Tibial nerve (tissue), 4 donors: ENCODE data around the gene TXLNB. TPM values are rescaled to one million over a fixed set of nuclear protein-coding genes. Genes with fewer than 3 reads are reported as not detected.

ENCODE experiments used
- DNase-seq, 2 donors: peaks; one replicate each; pipeline ENCODE4 v3.0.0-alpha.2; 2019; ENCODE audit warnings: low spot score in 2 of 2
- H3K27ac ChIP-seq, 4 donors: fragments of 200-600 bp; sonication (generic) in 3 of 4; one replicate each; pipeline ENCODE4 v1.5.1; 2017 to 2019; ENCODE audit warnings: mild to moderate bottlenecking in 1 of 4
- H3K27me3 ChIP-seq, 2 donors: fragments of 200-600 bp; sonication (generic) in 1 of 2; one replicate each; pipeline versions ENCODE4 v1.5.1 to v1.6.0; 2017 to 2019
- H3K36me3 ChIP-seq, 3 donors: fragments of 200-600 bp; sonication (generic); one replicate each; pipeline ENCODE4 v1.5.1; 2018 to 2019
- H3K4me1 ChIP-seq, 4 donors: fragments of 200-600 bp; sonication (generic) in 3 of 4; one replicate each; pipeline ENCODE4 v1.5.1; 2017 to 2019
- H3K4me3 ChIP-seq, 4 donors: fragments of 200-600 bp; sonication (generic) in 3 of 4; one replicate each; pipeline ENCODE4 v1.5.1; 2017 to 2019; ENCODE audit warnings: mild to moderate bottlenecking in 1 of 4, moderate library complexity in 1 of 4
- H3K9me3 ChIP-seq, 4 donors: fragments of 200-600 bp; sonication (generic) in 3 of 4; one replicate each; pipeline ENCODE4 v1.5.1; 2017 to 2019
- CTCF ChIP-seq, 5 experiments: fragments of 200-600 bp in 3 of 5; fragments of 450-650 bp in 2 of 5; sonication (generic) in 3 of 5; IDR thresholded peaks; one replicate each; pipeline ENCODE4 v1.5.1; 2016 to 2019; ENCODE audit warnings: antibody characterized with exemption in 5 of 5, mild to moderate bottlenecking in 3 of 5, moderate library complexity in 2 of 5
- EP300 ChIP-seq, 2 donors: sonication (generic); formaldehyde crosslinking; IDR thresholded peaks; one replicate each; pipeline ENCODE4 v1.6.1; 2017; ENCODE audit warnings: antibody characterized with exemption in 2 of 2, mild to moderate bottlenecking in 1 of 2
- POLR2A ChIP-seq, 2 donors: fragments of 450-650 bp; IDR thresholded peaks; one replicate each; pipeline ENCODE4 v1.6.1; 2017; ENCODE audit warnings: antibody characterized with exemption in 2 of 2, mild to moderate bottlenecking in 2 of 2, moderate library complexity in 2 of 2
- WGBS, 2 donors: methylation state at CpG; one replicate each; pipeline ENCODE4 v1.1.5; 2018; 5-methylcytosine and 5-hydroxymethylcytosine counted together
- total RNA-seq, 4 donors: library from RNA; depleted of rRNA; stranded (reverse); fragments of >200 nt; gene quantifications; one replicate each; pipeline ENCODE4 v1.1.0, GENCODE V29; 2016

TXLNB gene
- total RNA-seq, 4 donors from 2014 or later, result under 0.01 to 0.63 (median 0.26) TPM

- no peak overlapping the region for H3K4me3 ChIP-seq
- H3K9me3 ChIP-seq, result peaks cover 0 to 58% (median 7%) of the 10 kb centered on the region in 4 donors
- DNase-seq, result no peak
- TF ChIP-seq POLR2A (IDR thresholded peaks at IDR 0.05), result no peak
- no peak for TF ChIP-seq EP300 (IDR thresholded peaks at IDR 0.05)
- TF ChIP-seq CTCF (IDR thresholded peaks at IDR 0.05), result no peak
- H3K36me3 ChIP-seq, result no peaks in the 10 kb centered on the region
- H3K4me1 ChIP-seq, result no peaks in the 10 kb centered on the region
- no peaks in the 10 kb centered on the region for H3K27me3 ChIP-seq
- 92 to 93% methylated on average over 3 of the region's 3 CpGs for WGBS, 2 donors
- H3K27ac ChIP-seq, result no peak overlapping the region
These were observed 86.0 kb downstream of the TXLNB start for GRCh38 chr6:139205843-139206242.

DNA sequence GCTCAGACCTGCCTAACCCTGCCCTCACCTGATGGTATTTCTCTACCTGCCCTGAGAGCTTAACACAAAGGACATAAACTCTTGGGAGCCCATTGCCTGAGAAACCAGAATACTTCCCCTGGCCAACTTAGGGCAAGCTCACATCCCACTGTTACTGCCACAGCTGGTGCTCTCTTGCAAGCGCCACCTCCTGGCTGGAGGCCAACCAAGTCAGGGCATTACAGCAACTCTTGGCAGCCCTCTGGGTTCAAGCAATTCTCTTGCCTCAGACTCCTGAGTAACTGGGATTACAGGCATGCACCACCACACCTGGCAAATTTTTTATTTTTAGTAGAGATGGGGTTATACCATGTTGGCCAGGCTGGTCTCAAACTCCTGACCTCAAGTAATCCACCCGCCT, 86.8 kb downstream of the TXLNB start:
- no peaks in the 10 kb centered on the region for H3K36me3 ChIP-seq
- H3K4me1 ChIP-seq, result no peaks in the 10 kb centered on the region
- TF ChIP-seq EP300 (IDR thresholded peaks at IDR 0.05), result no peak
- TF ChIP-seq CTCF (IDR thresholded peaks at IDR 0.05), result no peak
- no peak for TF ChIP-seq POLR2A (IDR thresholded peaks at IDR 0.05)
- H3K9me3 ChIP-seq, result peaks cover 0 to 52% (median 7%) of the 10 kb centered on the region in 4 donors
- WGBS, 2 donors, result 95 to 97% methylated on average over 2 of the region's 2 CpGs
- H3K4me3 ChIP-seq, result no peak overlapping the region
- H3K27ac ChIP-seq, result no peak overlapping the region
- no peak for DNase-seq
- H3K27me3 ChIP-seq, result no peaks in the 10 kb centered on the region

DNA sequence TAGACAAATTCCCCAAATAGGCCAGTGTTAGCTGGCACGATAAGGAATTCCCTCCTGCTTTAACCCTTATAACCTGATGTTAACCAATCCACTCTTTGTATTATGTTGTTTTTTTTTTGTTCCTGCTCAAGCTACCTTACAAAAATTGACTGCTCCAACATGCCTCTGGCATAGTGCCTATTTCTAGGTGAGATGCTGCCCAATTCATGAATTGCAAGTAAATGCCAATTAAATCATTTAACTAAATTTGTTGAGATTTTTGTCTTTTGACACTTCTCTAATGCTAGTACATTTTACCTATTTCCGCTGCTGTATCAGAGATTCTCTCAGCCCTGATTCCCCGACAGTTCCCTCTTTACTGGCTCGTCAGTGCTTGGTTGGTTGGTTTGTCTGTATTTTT, 90.4 kb downstream of the TXLNB start:
- Histone ChIP-seq H3K36me3 (no peaks in the 10 kb centered on the region), H3K4me1 (no peaks in the 10 kb centered on the region), H3K27ac (no peak overlapping the region), H3K4me3 (no peak overlapping the region), H3K9me3 (peaks cover 0 to 21% (median 3%) of the 10 kb centered on the region in 4 donors), H3K27me3 (no peaks in the 10 kb centered on the region)
- 94 to 95% methylated on average over 4 of the region's 4 CpGs for WGBS, 2 donors
- no peak for DNase-seq
- no peak for TF ChIP-seq CTCF (IDR thresholded peaks at IDR 0.05)
- TF ChIP-seq POLR2A (IDR thresholded peaks at IDR 0.05), result no peak
- no peak for TF ChIP-seq EP300 (IDR thresholded peaks at IDR 0.05)

- H3K4me1 ChIP-seq, result no peaks in the 10 kb centered on the region
- H3K36me3 ChIP-seq, result no peaks in the 10 kb centered on the region
- H3K4me3 ChIP-seq, result no peak overlapping the region
- no peak overlapping the region for H3K27ac ChIP-seq
- 66 to 80% methylated on average over 4 of the region's 4 CpGs for WGBS, 2 donors
- H3K27me3 ChIP-seq, result no peaks in the 10 kb centered on the region
- TF ChIP-seq POLR2A (IDR thresholded peaks at IDR 0.05), result no peak
- TF ChIP-seq CTCF (IDR thresholded peaks at IDR 0.05), result no peak
- no peak for TF ChIP-seq EP300 (IDR thresholded peaks at IDR 0.05)
- H3K9me3 ChIP-seq, result no peaks in the 10 kb centered on the region
- DNase-seq, result no peak
These were observed 93.1 kb downstream of the TXLNB start for GRCh38 chr6:139198529-139199288.

- 58 to 61% methylated on average over 3 of the region's 3 CpGs for WGBS, 2 donors
- no peak overlapping the region for H3K4me3 ChIP-seq
- H3K27ac ChIP-seq, result no peak overlapping the region
- no peak for DNase-seq
- H3K9me3 ChIP-seq, result no peaks in the 10 kb centered on the region
- TF ChIP-seq EP300 (IDR thresholded peaks at IDR 0.05) (no peak), POLR2A (IDR thresholded peaks at IDR 0.05) (no peak), CTCF (IDR thresholded peaks at IDR 0.05) (no peak)
- no peaks in the 10 kb centered on the region for H3K36me3 ChIP-seq
- no peaks in the 10 kb centered on the region for H3K27me3 ChIP-seq
- H3K4me1 ChIP-seq, result no peaks in the 10 kb centered on the region
These were observed 97.1 kb downstream of the TXLNB start for GRCh38 chr6:139194740-139195139.
